Neural progenitor cell (in vitro differentiated cells): ENCODE measurements around the gene C16orf86.

Experiments
- CTCF ChIP-seq: fragments of 200-600 bp; sonication (generic); IDR thresholded peaks from 2 replicates; pipeline ENCODE4 v1.5.1; 2017; ENCODE audit warnings: antibody characterized with exemption, mild to moderate bottlenecking
- EZH2 ChIP-seq: fragments of 200-600 bp; sonication (generic); IDR thresholded peaks from 2 replicates; pipeline ENCODE4 v1.6.1; 2017; ENCODE audit warnings: antibody characterized with exemption, mild to moderate bottlenecking, moderate library complexity

- TF ChIP-seq EZH2, result no peak
- no peak for TF ChIP-seq CTCF
These were observed 821 bp downstream of the C16orf86 start for GRCh38 chr16:67667453-67667816.
